AG04449 (cell line): ENCODE data around the gene IL19.

Experiments used
- CTCF ChIA-PET: fragments of 350-600 bp; formaldehyde crosslinking; extraction: SDS; loops from one replicate; lab custom pipeline; 2021; ENCODE audit warnings: antibody characterized with exemption; lab: Yijun Ruan, JAX
- POLR2A ChIA-PET: fragments of 400-600, 350-600 bp; formaldehyde crosslinking; extraction: SDS; loops from one replicate; lab custom pipeline; 2020; ENCODE audit warnings: antibody characterized with exemption, inconsistent platforms; lab: Yijun Ruan, JAX
- DNase-seq: peaks from one replicate; pipeline ENCODE4 v3.0.0-alpha.2; 2010; ENCODE audit warnings: low read depth, low spot score
- H3K4me3 ChIP-seq: 2 replicates; pipeline ENCODE4 v1.5.1; 2011; ENCODE audit warnings: low read depth, mild to moderate bottlenecking, control low read depth, low read length
- CTCF ChIP-seq: IDR thresholded peaks from one replicate; pipeline ENCODE4 v1.5.1; 2011; ENCODE audit warnings: mild to moderate bottlenecking, moderate library complexity, low read length, control low read depth, inconsistent platforms; ENCODE audit not compliant: insufficient read depth; ENCODE audit errors: missing control alignments

IL19 gene

GRCh38 chr1:206867716-206868115 is 97.1 kb downstream of the IL19 start:
- DNase-seq = no peak
- ChIA-PET POLR2A (no interaction called here), CTCF (interaction anchor here (1.0 to 5.2 kb wide), 4 partner anchors 8 to 45 kb away, joined by 3 to 53 read pairs (median 4); no protein-coding TSS in a partner anchor)
- H3K4me3 ChIP-seq = no peak overlapping the region
- no peak for TF ChIP-seq CTCF

GRCh38 chr1:206868264-206868663 is 97.7 kb downstream of the IL19 start:
- DNase-seq = no peak
- ChIA-PET POLR2A (no interaction called here), CTCF (interaction anchor here (1.0 to 5.2 kb wide), 4 partner anchors 9 to 45 kb away, joined by 3 to 53 read pairs (median 4); no protein-coding TSS in a partner anchor)
- TF ChIP-seq CTCF = no peak
- no peak overlapping the region for H3K4me3 ChIP-seq

- POLR2A ChIA-PET = no interaction called here
- no peak for DNase-seq
- CTCF ChIA-PET = interaction anchor here (0.8 to 2.3 kb wide), 6 partner anchors 8 to 146 kb away, joined by 3 to 17 read pairs (median 6); no protein-coding TSS in a partner anchor
Observed at GRCh38 chr1:206872139-206872538, 101.6 kb downstream of the IL19 start.

GRCh38 chr1:206873603-206874188 is 103.1 kb downstream of the IL19 start:
- ChIA-PET CTCF (interaction anchor here (1.4 to 1.6 kb wide), 2 partner anchors 10 to 147 kb away, joined by 3 to 6 read pairs; no protein-coding TSS in a partner anchor), POLR2A (no interaction called here)
- TF ChIP-seq CTCF = no peak
- DNase-seq = no peak
- no peak overlapping the region for H3K4me3 ChIP-seq

More at GRCh38 chr1:206872139-206872538, 101.6 kb downstream of the IL19 start:
- no peak overlapping the region for H3K4me3 ChIP-seq
- no peak for TF ChIP-seq CTCF

GRCh38 chr1:206875752-206876377 is 105.3 kb downstream of the IL19 start:
- no peak for DNase-seq
- H3K4me3 ChIP-seq = no peak overlapping the region
- ChIA-PET POLR2A (no interaction called here), CTCF (interaction anchor here (0.7 kb wide), 1 partner anchor 10 kb away, joined by 4 read pairs; the partner anchor contains the start of gene IL20)
- TF ChIP-seq CTCF = no peak

- ChIA-PET POLR2A (no interaction called here), CTCF (interaction anchor here (2.0 to 2.1 kb wide), 2 partner anchors 13 to 33 kb away, joined by 6 to 8 read pairs; partner anchors contain the start of gene IL20)
- DNase-seq = no peak
- no peak for TF ChIP-seq CTCF
- H3K4me3 ChIP-seq = no peak overlapping the region
Observed at GRCh38 chr1:206878456-206878855, 107.9 kb downstream of the IL19 start.
